ENCODE data around the gene STT3B. TPM values are rescaled to one million over a fixed set of nuclear protein-coding genes. Genes with fewer than 3 reads are reported as not detected.

The STT3B gene
- total RNA-seq, 4 donors from 2014 or later = 78.1 to 130 (median 94.8) TPM

DNA sequence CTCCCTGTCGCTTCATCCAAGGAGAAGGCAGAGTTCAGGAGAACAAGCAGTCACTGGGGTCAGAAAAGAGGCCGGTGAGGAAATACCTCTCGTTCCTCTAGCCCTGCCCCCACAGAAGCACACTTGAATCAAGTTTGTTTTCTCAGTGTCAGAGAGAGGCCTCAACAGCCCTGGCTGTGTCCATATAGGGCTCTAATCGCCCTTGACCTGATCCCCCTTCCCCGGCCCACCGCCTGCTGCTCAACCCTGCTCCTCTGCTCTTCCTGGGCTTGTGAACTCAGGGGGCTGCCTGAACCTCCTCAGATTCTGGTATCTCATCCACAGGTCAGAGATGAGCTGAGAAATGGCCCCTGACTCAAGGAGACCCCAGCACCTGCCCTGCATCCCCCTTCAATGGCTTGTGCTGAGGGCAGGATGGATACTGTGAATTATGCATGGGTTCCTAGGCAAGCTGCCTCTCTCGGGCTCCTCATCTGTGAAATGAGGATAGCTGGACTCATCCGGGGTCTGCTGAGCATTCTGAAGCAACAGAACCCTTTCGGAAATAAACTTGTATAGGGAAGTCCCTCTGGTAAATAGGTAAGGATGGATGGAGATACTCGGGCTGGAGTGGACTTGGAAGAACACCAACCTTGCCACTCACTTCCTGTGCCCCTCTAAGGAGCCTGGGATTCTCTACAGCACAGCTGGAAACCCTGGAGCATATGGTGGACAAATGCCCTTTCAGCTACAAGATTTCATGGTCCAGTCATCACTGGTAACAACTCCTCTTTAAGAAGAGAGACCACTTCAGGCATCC lies 147.5 kb downstream of the STT3B start:
- no peaks in the 10 kb centered on the region for H3K9me3 ChIP-seq
- H3K27ac ChIP-seq = no peak overlapping the region
- peaks cover 0 to 10% (median 0%) of the 10 kb centered on the region in 4 donors for H3K4me1 ChIP-seq
- no peak for DNase-seq (ENCODE audit: low spot score in 2 of 2)
- H3K36me3 ChIP-seq = peaks cover 0 to 20% (median 0%) of the 10 kb centered on the region in 3 donors
- WGBS, 2 donors = 80% methylated on average over 9 to 10 of the region's 10 CpGs
- no peak overlapping the region for H3K4me3 ChIP-seq
- H3K27me3 ChIP-seq = no peaks in the 10 kb centered on the region
- TF ChIP-seq POLR2A (IDR thresholded peaks at IDR 0.05) (no peak), EP300 (IDR thresholded peaks at IDR 0.05) (no peak)
- TF ChIP-seq, protein P1, sequence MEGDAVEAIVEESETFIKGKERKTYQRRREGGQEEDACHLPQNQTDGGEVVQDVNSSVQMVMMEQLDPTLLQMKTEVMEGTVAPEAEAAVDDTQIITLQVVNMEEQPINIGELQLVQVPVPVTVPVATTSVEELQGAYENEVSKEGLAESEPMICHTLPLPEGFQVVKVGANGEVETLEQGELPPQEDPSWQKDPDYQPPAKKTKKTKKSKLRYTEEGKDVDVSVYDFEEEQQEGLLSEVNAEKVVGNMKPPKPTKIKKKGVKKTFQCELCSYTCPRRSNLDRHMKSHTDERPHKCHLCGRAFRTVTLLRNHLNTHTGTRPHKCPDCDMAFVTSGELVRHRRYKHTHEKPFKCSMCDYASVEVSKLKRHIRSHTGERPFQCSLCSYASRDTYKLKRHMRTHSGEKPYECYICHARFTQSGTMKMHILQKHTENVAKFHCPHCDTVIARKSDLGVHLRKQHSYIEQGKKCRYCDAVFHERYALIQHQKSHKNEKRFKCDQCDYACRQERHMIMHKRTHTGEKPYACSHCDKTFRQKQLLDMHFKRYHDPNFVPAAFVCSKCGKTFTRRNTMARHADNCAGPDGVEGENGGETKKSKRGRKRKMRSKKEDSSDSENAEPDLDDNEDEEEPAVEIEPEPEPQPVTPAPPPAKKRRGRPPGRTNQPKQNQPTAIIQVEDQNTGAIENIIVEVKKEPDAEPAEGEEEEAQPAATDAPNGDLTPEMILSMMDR (IDR thresholded peaks at IDR 0.05) = no peak
